Measurements from ENCODE around the gene SETBP1.

DNA sequence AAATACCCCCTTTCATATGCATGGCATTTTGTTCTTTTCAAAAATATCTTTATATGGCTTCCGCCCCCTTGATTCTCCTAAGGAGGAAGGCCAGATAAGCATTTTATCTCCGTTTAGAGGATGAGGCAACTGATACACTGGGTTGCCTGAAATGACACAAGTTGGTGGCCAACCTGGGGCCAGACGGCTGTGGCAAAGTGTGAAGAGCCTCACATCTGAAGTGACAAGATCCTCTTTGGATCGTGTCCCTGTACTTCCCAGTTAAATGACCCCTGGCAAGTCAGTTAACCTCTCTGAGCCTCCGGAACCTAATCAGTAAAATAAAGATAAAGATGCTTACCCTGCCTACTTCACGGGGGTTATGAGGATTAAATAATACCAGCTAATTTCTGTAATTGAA is 4.6 kb downstream of the SETBP1 start:
- TF ChIP-seq, protein P1, sequence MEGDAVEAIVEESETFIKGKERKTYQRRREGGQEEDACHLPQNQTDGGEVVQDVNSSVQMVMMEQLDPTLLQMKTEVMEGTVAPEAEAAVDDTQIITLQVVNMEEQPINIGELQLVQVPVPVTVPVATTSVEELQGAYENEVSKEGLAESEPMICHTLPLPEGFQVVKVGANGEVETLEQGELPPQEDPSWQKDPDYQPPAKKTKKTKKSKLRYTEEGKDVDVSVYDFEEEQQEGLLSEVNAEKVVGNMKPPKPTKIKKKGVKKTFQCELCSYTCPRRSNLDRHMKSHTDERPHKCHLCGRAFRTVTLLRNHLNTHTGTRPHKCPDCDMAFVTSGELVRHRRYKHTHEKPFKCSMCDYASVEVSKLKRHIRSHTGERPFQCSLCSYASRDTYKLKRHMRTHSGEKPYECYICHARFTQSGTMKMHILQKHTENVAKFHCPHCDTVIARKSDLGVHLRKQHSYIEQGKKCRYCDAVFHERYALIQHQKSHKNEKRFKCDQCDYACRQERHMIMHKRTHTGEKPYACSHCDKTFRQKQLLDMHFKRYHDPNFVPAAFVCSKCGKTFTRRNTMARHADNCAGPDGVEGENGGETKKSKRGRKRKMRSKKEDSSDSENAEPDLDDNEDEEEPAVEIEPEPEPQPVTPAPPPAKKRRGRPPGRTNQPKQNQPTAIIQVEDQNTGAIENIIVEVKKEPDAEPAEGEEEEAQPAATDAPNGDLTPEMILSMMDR (IDR thresholded peaks at IDR 0.05; ENCODE audit: insufficient read depth, low read depth, low read length): no peak
- TF ChIP-seq EZH2 (IDR thresholded peaks at IDR 0.05; ENCODE audit: insufficient read depth, low read length): no peak

All from astrocyte (in vitro differentiated cells and primary cell).